Ramos (cell line): ENCODE measurements around the gene FBN2.
"Not testable (repeated sequence)": the region's sequence is repeated elsewhere in the genome, so short reads cannot be mapped to it uniquely, and the experiment has no call there.

ENCODE experiments used
- in situ Hi-C: fragments of 300-500 bp; cut with MboI; formaldehyde crosslinking; loops from one replicate; pipeline ENCODE4 v1.14.3; 2022; ENCODE audit warnings: low sequenced_read_pairs; ENCODE audit not compliant: unreplicated experiment

FBN2 gene

DNA sequence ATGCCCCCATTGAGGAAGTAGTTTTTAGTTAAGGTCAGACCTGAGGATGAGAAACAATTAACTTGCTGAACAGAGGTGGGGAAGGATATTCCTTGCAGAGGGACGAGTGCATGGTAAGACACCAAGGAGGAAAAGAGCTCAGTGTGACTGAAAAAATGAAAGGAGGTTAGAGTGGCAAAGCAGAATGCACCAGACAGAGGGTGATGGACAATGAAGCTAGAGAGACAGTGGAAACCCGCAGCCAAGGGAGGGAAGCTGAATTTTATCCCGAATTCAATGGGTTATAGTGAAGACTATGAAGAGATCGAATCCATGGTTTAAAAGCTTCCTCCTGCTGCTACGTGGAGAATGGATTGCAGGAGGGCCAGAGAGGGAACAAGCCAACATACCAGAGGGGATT lies 206.8 kb downstream of the FBN2 start:
- in situ Hi-C loops = no loop called here

DNA sequence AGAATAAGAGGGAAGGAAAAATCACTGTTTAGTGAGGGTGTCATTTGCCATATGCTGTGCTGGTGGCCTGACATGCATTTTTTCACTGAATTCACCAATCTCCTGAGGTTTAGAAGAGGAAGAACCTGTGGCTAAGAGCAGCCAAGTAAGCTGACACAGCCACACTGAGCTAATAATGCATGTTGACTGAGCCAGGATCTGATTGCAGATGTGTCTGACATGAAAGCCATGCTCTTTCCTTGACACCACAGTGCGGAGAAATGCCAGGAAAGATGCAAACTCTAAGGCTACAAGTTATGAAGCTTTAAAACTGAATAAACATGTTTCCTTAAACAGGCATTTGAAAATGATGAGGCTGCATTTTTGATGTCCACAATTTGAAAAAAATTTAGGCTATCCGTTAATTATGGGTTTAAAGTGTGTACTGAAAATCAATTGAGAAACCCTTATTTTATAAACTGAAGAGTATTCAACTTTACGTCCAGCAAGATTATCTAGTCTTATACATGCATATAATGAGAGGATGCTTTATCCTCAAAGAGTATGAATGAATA lies 208.6 kb downstream of the FBN2 start:
- in situ Hi-C loops = no loop called here

DNA sequence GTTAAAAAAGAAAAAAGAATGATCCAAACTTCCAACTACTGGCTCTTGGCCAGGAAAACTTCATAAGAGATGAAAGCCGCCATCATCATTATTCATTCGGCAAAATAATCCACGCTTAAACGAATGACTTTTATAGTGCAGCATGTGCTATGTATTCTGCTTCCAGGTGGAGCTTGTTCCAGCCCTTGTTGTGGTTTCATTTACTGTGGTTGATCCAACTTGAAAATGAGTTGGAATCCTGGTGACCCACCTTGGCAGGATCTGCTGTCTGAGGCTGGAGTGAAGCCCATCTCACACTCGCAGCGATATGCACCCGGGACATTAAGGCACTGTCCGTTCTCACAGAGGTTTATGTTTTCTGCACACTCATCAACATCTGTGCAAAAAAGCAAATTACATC lies 209.6 kb downstream of the FBN2 start:
- in situ Hi-C loops = no loop called here

- in situ Hi-C loops = no loop called here
Measured at GRCh38 chr5:128328007-128328406, 210.0 kb downstream of the FBN2 start.

DNA sequence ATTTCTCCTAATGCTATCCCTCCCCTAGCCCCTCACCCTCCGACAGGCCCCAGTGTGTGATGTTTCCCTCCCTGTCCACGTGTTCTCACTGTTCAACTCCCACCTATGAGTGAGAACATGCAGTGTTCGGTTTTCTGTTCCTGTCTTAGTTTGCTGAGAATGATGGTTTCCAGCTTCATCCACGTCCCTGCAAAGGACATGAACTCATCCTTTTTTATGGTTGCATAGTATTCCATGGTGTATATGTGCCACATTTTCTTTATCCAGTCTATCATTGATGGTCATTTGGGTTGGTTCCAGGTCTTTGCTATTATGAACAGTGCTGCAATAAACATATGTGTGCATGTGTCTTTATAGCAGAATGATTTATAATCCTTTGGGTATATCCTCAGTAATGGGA lies 216.6 kb downstream of the FBN2 start:
- in situ Hi-C loops = not testable (repeated sequence)

DNA sequence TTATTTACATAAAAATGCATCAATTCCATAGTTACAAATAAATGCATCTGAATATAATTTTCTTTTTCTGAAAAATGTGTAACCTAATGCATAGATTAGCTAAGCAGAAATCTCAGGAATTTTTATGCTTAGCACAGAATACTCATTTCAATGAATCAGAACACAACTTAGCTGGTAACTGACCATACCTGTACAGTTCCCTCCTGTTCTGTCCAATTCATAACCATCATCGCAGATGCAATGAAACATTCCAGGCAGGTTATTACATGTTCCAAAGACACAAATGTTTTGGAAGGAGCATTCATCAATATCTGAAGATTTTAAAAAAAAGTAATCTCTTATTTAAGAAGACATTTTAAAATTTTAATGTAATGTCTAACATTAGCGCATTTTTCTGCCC lies 219.4 kb downstream of the FBN2 start:
- in situ Hi-C loops = no loop called here

GRCh38 chr5:128317481-128317880 lies 220.6 kb downstream of the FBN2 start:
- in situ Hi-C loops = no loop called here

DNA sequence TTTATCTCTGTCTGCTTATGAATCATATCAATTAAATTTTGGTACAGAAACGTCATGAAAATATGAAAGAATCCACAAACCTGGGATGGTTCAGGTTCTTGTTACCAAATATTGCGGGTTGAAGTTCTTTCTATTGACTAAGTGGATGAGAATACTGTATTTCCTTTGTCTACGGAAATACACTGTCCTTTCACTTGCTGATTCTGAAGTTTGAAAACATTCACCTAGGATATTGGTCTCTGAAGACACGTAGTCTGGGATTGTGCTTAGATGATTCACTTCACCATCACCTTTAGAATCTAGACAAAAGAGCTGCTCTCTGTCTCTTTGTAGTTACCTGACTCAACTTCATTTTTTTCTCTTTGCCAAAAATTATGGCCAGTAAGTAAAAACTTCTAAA lies 222.4 kb downstream of the FBN2 start:
- in situ Hi-C loops = no loop called here

GRCh38 chr5:128305341-128305740 lies 232.7 kb downstream of the FBN2 start:
- in situ Hi-C loops = no loop called here

GRCh38 chr5:128304791-128305190 lies 233.3 kb downstream of the FBN2 start:
- in situ Hi-C loops = no loop called here

GRCh38 chr5:128304088-128304487 lies 234.0 kb downstream of the FBN2 start:
- in situ Hi-C loops = no loop called here

GRCh38 chr5:128303593-128303992 lies 234.5 kb downstream of the FBN2 start:
- in situ Hi-C loops = no loop called here

DNA sequence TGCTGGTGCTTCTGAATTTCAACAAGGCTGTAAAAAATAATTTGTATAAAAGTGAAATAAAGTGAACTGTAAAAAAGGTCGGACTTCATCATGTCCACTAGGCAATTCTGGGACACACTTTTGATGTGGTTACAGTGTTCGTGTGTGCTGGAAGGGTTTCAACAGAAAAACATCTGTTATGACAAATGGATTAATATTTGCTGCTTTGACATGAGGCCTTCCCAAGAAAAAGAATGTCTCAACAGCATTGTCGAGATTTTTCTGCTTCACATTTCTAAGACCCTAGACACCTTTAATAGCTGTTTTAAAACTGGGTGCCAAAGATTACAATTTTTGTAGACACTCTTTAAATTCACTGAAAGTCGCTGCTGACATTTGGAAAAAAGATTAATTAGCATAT lies 237.9 kb downstream of the FBN2 start:
- in situ Hi-C loops = no loop called here

- in situ Hi-C loops = no loop called here
Measured at GRCh38 chr5:128290152-128290858, 247.7 kb downstream of the FBN2 start.

DNA sequence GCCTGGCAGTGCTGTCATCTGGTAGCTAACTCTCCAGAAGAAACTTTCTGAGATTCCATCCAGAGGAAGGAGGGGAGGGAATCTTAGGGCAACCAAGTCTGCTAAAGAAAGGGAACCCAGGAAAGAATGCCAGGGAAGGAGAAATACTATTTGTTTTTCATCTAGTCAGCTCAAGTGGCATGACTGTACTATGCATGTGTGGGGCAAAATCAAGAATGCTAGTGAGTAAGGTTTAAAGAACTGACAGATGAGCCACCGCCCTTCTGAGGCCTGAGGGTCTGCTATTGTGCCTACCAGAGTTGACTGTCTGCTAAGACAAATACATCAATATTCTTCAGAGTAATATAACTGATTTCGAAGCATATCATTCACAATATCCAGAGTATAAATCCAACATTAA lies 250.3 kb downstream of the FBN2 start:
- in situ Hi-C loops = no loop called here

GRCh38 chr5:128284236-128284635 lies 253.8 kb downstream of the FBN2 start:
- in situ Hi-C loops = no loop called here

DNA sequence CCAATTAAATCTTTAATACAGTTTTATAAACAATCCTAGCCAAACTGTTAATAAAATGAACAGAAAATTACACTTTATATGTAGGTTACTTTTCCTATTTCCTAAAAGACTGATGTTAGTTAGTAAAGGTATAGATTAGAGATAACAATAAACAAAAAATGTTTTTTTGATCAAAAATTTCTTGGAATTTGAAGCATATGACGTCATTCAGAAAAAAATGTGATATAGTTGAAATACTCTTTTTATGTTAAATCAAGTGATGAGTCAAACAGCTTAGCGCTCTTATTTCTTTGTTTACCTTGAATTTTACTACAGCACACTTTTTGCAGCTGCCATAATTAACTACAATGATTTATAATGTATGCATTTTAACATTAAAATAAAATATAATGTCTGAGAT lies 258.7 kb downstream of the FBN2 start:
- in situ Hi-C loops = no loop called here

- in situ Hi-C loops = no loop called here
Measured at GRCh38 chr5:128276537-128277216, 261.4 kb downstream of the FBN2 start.

DNA sequence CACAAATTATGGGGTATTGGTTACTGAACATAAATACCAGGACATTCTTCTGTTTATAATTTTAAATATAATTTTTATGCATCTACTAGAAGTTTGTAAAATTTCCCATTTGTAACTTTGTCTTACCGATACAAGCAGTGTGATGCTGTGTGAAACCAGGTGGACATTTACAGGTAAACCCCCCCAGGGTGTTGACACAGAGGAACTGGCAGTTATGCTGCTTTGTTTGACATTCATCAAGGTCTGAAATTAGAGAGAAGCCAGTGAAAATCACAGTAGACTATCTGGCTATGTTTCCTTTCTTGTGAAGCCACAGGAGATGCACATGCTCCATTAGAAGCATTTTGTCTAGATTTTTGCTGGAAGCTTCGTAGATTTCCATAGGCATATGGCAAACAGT lies 263.6 kb downstream of the FBN2 start:
- in situ Hi-C loops = no loop called here

GRCh38 chr5:128273736-128274135 lies 264.3 kb downstream of the FBN2 start:
- in situ Hi-C loops = no loop called here

- in situ Hi-C loops = no loop called here
Measured at GRCh38 chr5:128271859-128272464, 266.1 kb downstream of the FBN2 start.
